Suprapubic skin (tissue), 4 donors: ENCODE data around the gene PEA15. TPM values are rescaled to one million over a fixed set of nuclear protein-coding genes. Genes with fewer than 3 reads are reported as not detected.

ENCODE experiments used
- DNase-seq, 2 donors: peaks; one replicate each; pipeline ENCODE4 v3.0.0-alpha.2; 2019; ENCODE audit warnings: low spot score in 2 of 2
- H3K27ac ChIP-seq: fragments of 200-600 bp; sonication (generic); one replicate; pipeline ENCODE4 v1.5.1; 2019
- H3K27me3 ChIP-seq: fragments of 200-600 bp; sonication (generic); one replicate; pipeline ENCODE4 v1.5.1; 2019
- H3K36me3 ChIP-seq: fragments of 200-600 bp; sonication (generic); one replicate; pipeline ENCODE4 v1.5.1; 2019
- H3K4me1 ChIP-seq: fragments of 200-600 bp; sonication (generic); one replicate; pipeline ENCODE4 v1.5.1; 2019
- H3K4me3 ChIP-seq: fragments of 200-600 bp; sonication (generic); one replicate; pipeline ENCODE4 v1.5.1; 2019; ENCODE audit warnings: mild to moderate bottlenecking
- H3K9me3 ChIP-seq: fragments of 200-600 bp; sonication (generic); one replicate; pipeline ENCODE4 v1.5.1; 2019
- CTCF ChIP-seq, 2 donors: fragments of 200-600 bp in 1 of 2; fragments of 450-650 bp in 1 of 2; sonication (generic) in 1 of 2; IDR thresholded peaks; one replicate each; pipeline ENCODE4 v1.5.1; 2016 to 2019; ENCODE audit warnings: antibody characterized with exemption in 2 of 2, mild to moderate bottlenecking in 1 of 2, moderate library complexity in 1 of 2
- EP300 ChIP-seq: sonication (generic); formaldehyde crosslinking; IDR thresholded peaks from one replicate; pipeline ENCODE4 v1.6.1; 2017; ENCODE audit warnings: antibody characterized with exemption
- POLR2A ChIP-seq, 2 donors: fragments of 450-650 bp; IDR thresholded peaks; one replicate each; pipeline ENCODE4 v1.6.1; 2017; ENCODE audit warnings: antibody characterized with exemption in 2 of 2, mild to moderate bottlenecking in 2 of 2, moderate library complexity in 2 of 2
- POLR2AphosphoS5 ChIP-seq, 3 donors: sonication (generic); formaldehyde crosslinking; IDR thresholded peaks; one replicate each; pipeline ENCODE4 v1.6.1; 2017; ENCODE audit warnings: antibody characterized with exemption in 3 of 3
- WGBS: methylation state at CpG from one replicate; pipeline ENCODE4 v1.1.5; 2018; 5-methylcytosine and 5-hydroxymethylcytosine counted together
- total RNA-seq, 4 donors: library from RNA; depleted of rRNA; stranded (reverse); fragments of >200 nt; gene quantifications; one replicate each; pipeline ENCODE4 v1.1.0, GENCODE V29; 2016

Gene PEA15
- total RNA-seq, 4 donors from 2014 or later: 51.0 to 82.6 (median 61.5) TPM

- Histone ChIP-seq H3K27me3 (no peaks in the 10 kb centered on the region), H3K4me3 (no peak overlapping the region), H3K4me1 (no peaks in the 10 kb centered on the region), H3K9me3 (no peaks in the 10 kb centered on the region), H3K36me3 (no peaks in the 10 kb centered on the region), H3K27ac (no peak overlapping the region)
- no peak for DNase-seq
- TF ChIP-seq CTCF (IDR thresholded peaks at IDR 0.05) (no peak), POLR2AphosphoS5 (IDR thresholded peaks at IDR 0.05) (no peak), POLR2A (IDR thresholded peaks at IDR 0.05) (no peak), EP300 (no peak)
Measured at GRCh38 chr1:160159846-160160245, 45.3 kb upstream of the PEA15 start.

GRCh38 chr1:160161965-160162705 is 43.0 kb upstream of the PEA15 start:
- Histone ChIP-seq H3K27me3 (peaks cover 7% of the 10 kb centered on the region), H3K4me3 (no peak overlapping the region), H3K36me3 (no peaks in the 10 kb centered on the region), H3K4me1 (no peaks in the 10 kb centered on the region), H3K9me3 (no peaks in the 10 kb centered on the region), H3K27ac (no peak overlapping the region)
- WGBS: 65% methylated on average over 6 of the region's 6 CpGs
- DNase-seq: no peak
- TF ChIP-seq CTCF (IDR thresholded peaks at IDR 0.05) (no peak), POLR2AphosphoS5 (IDR thresholded peaks at IDR 0.05) (no peak), POLR2A (IDR thresholded peaks at IDR 0.05) (no peak), EP300 (no peak)

GRCh38 chr1:160162931-160163330 is 42.3 kb upstream of the PEA15 start:
- Histone ChIP-seq H3K36me3 (no peaks in the 10 kb centered on the region), H3K27ac (no peak overlapping the region), H3K9me3 (no peaks in the 10 kb centered on the region), H3K4me3 (no peak overlapping the region), H3K4me1 (no peaks in the 10 kb centered on the region), H3K27me3 (peaks cover 7% of the 10 kb centered on the region)
- no peak for DNase-seq
- TF ChIP-seq EP300 (no peak), POLR2AphosphoS5 (IDR thresholded peaks at IDR 0.05) (no peak), POLR2A (IDR thresholded peaks at IDR 0.05) (no peak), CTCF (IDR thresholded peaks at IDR 0.05) (no peak)
- WGBS: 77% methylated on average over 2 of the region's 2 CpGs

GRCh38 chr1:160163615-160164014 is 41.6 kb upstream of the PEA15 start:
- no peaks in the 10 kb centered on the region for H3K36me3 ChIP-seq
- no peak for DNase-seq
- 100% methylated on average over 1 of the region's 1 CpG for WGBS
- H3K27ac ChIP-seq: no peak overlapping the region
- peaks cover 7% of the 10 kb centered on the region for H3K27me3 ChIP-seq
- no peaks in the 10 kb centered on the region for H3K4me1 ChIP-seq
- no peak overlapping the region for H3K4me3 ChIP-seq
- no peaks in the 10 kb centered on the region for H3K9me3 ChIP-seq
- TF ChIP-seq EP300: no peak
- TF ChIP-seq POLR2A (IDR thresholded peaks at IDR 0.05): no peak

GRCh38 chr1:160164121-160164520 is 41.1 kb upstream of the PEA15 start:
- TF ChIP-seq CTCF (IDR thresholded peaks at IDR 0.05) (no peak), EP300 (no peak), POLR2A (IDR thresholded peaks at IDR 0.05) (no peak), POLR2AphosphoS5 (IDR thresholded peaks at IDR 0.05) (no peak)
- H3K36me3 ChIP-seq: no peaks in the 10 kb centered on the region
- 83% methylated on average over 10 of the region's 10 CpGs for WGBS
- DNase-seq: no peak
- H3K27me3 ChIP-seq: peaks cover 7% of the 10 kb centered on the region
- H3K9me3 ChIP-seq: no peaks in the 10 kb centered on the region
- H3K4me1 ChIP-seq: no peaks in the 10 kb centered on the region
- H3K4me3 ChIP-seq: no peak overlapping the region
- no peak overlapping the region for H3K27ac ChIP-seq
